ENCODE data around the gene ZPBP2. TPM values are rescaled to one million over a fixed set of nuclear protein-coding genes. Genes with fewer than 3 reads are reported as not detected.

The ZPBP2 gene
- total RNA-seq, 1 experiment from 2014 or later = not detected

GRCh38 chr17:39898088-39898487 lies 30.1 kb downstream of the ZPBP2 start:
- Histone ChIP-seq H3K4me1 (ENCODE audit: control insufficient read depth in 1 of 2, insufficient read depth in 2 of 2, low read length in 2 of 2) (no peaks in the 10 kb centered on the region), H3K27ac (ENCODE audit: low read depth, low read length) (no peak overlapping the region), H3K36me3 (ENCODE audit: control insufficient read depth in 1 of 2, insufficient read depth in 2 of 2, low read length in 2 of 2) (no peaks in the 10 kb centered on the region), H4K20me1 (ENCODE audit: insufficient read depth) (no peaks in the 10 kb centered on the region), H3K9me3 (ENCODE audit: control insufficient read depth in 1 of 2, insufficient read depth in 1 of 2, low read depth in 1 of 2, low read length in 2 of 2) (no peaks in the 10 kb centered on the region), H3K9me2 (ENCODE audit: insufficient read depth) (no peaks in the 10 kb centered on the region), H2AFZ (ENCODE audit: low read depth, low read length, poor library complexity, severe bottlenecking) (no peak overlapping the region), H3K27me3 (ENCODE audit: insufficient read depth, low read length) (no peaks in the 10 kb centered on the region), H3K9ac (ENCODE audit: low read length) (no peak overlapping the region), H3K4me3 (replicated peaks in 1 of 2; ENCODE audit: low read depth in 1 of 2, low read length in 2 of 2) (no peak overlapping the region), H3K79me2 (ENCODE audit: insufficient read depth, low read length) (no peaks in the 10 kb centered on the region), H3K4me2 (ENCODE audit: low read length) (no peak overlapping the region)
- intact Hi-C loops (cut with micrococcal nuclease) = no loop called here
- ATAC-seq (no peak), DNase-seq (ENCODE audit: low read depth, low spot score) (no peak)
- RAD21 ChIA-PET (ENCODE audit: low non-redundant PET in 1 of 2, low total read pairs in 2 of 2, uncharacterized antibody in 2 of 2, unreplicated experiment in 2 of 2) = no interaction called here
- POLR2A ChIA-PET = no interaction called here
- no TSS peak for BruUV-seq (replicated peaks)
- CTCF ChIA-PET = interaction anchor here (0.5 kb wide), 1 partner anchor 324 kb away, joined by 3 read pairs; no protein-coding TSS in a partner anchor
- TF ChIP-seq CBX3 (IDR thresholded peaks at IDR 0.05; ENCODE audit: low read depth) (no peak), SIN3A (IDR thresholded peaks at IDR 0.05; ENCODE audit: low read depth) (no peak), ATF3 (IDR thresholded peaks at IDR 0.05) (no peak), ELF1 (IDR thresholded peaks at IDR 0.05; ENCODE audit: borderline replicate concordance, low read depth) (no peak), ZFX (IDR thresholded peaks at IDR 0.05) (no peak), TCF7L2 (IDR thresholded peaks at IDR 0.05; ENCODE audit: borderline replicate concordance, extremely low read depth, insufficient read depth, insufficient read length) (no peak), EZH2 (IDR thresholded peaks at IDR 0.05) (no peak), EGR1 (IDR thresholded peaks at IDR 0.05; ENCODE audit: low read depth) (no peak)
- TF ChIP-seq, protein P1, sequence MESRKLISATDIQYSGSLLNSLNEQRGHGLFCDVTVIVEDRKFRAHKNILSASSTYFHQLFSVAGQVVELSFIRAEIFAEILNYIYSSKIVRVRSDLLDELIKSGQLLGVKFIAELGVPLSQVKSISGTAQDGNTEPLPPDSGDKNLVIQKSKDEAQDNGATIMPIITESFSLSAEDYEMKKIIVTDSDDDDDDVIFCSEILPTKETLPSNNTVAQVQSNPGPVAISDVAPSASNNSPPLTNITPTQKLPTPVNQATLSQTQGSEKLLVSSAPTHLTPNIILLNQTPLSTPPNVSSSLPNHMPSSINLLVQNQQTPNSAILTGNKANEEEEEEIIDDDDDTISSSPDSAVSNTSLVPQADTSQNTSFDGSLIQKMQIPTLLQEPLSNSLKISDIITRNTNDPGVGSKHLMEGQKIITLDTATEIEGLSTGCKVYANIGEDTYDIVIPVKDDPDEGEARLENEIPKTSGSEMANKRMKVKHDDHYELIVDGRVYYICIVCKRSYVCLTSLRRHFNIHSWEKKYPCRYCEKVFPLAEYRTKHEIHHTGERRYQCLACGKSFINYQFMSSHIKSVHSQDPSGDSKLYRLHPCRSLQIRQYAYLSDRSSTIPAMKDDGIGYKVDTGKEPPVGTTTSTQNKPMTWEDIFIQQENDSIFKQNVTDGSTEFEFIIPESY (IDR thresholded peaks at IDR 0.05; ENCODE audit: extremely low read depth, insufficient replicate concordance, low read length) = no peak

All from HCT116 (cell line).